Keratinocyte (primary cell): ENCODE results near the gene PAIP1. TPM values are rescaled to one million over a fixed set of nuclear protein-coding genes. Genes with fewer than 3 reads are reported as not detected.
"Not testable (repeated sequence)": the region's sequence is repeated elsewhere in the genome, so short reads cannot be mapped to it uniquely, and the experiment has no call there.

ENCODE experiments used
- DNase-seq: peaks from one replicate; pipeline ENCODE4 v3.0.0-alpha.2; 2011; ENCODE audit warnings: low read depth, missing footprints, low spot score
- FAIRE-seq: peaks from 2 replicates; lab custom pipeline; 2011; peaks lifted over from hg19 to GRCh38; lab: Jason Lieb, UNC
- H2AFZ ChIP-seq: 2 replicates; pipeline ENCODE4 v1.6.0; 2012; ENCODE audit warnings: low read length, control low read depth, inconsistent platforms; ENCODE audit not compliant: control insufficient read depth
- H3K27ac ChIP-seq: 2 replicates; pipeline ENCODE4 v1.5.1; 2011; ENCODE audit warnings: low read length; ENCODE audit not compliant: control insufficient read depth, insufficient read depth
- H3K27me3 ChIP-seq: 3 replicates; pipeline ENCODE4 v1.6.0; 2011; ENCODE audit warnings: low read length; ENCODE audit not compliant: control insufficient read depth, insufficient read depth; ENCODE audit errors: extremely low read depth
- H3K36me3 ChIP-seq, 2 experiments: 2 replicates in 1 of 2; 3 replicates in 1 of 2; pipeline ENCODE4 v1.5.1; 2011; ENCODE audit warnings: low read length in 2 of 2, mild to moderate bottlenecking in 1 of 2; ENCODE audit not compliant: control insufficient read depth in 2 of 2, insufficient read depth in 2 of 2; ENCODE audit errors: extremely low read depth in 1 of 2
- H3K4me1 ChIP-seq: 3 replicates; pipeline ENCODE4 v1.5.1; 2011; ENCODE audit warnings: low read length; ENCODE audit not compliant: control insufficient read depth, insufficient read depth; ENCODE audit errors: extremely low read depth
- H3K4me2 ChIP-seq: 3 replicates; pipeline ENCODE4 v1.6.0; 2011; ENCODE audit warnings: low read depth, low read length; ENCODE audit not compliant: control insufficient read depth, insufficient read depth; ENCODE audit errors: extremely low read depth
- H3K4me3 ChIP-seq, 3 experiments: fragments of 200-600 bp in 1 of 3; sonication (generic) in 1 of 3; 2 replicates in 2 of 3; 3 replicates in 1 of 3; pipeline ENCODE4 v1.5.1; 2011 to 2016; ENCODE audit warnings: low read length in 3 of 3, mild to moderate bottlenecking in 3 of 3, control low read depth in 2 of 3, inconsistent platforms in 1 of 3, low read depth in 1 of 3, mixed read lengths in 1 of 3, mixed run types in 1 of 3, moderate library complexity in 1 of 3; ENCODE audit not compliant: control insufficient read depth in 2 of 3, insufficient read depth in 2 of 3; ENCODE audit errors: extremely low read depth in 1 of 3
- H3K79me2 ChIP-seq: 2 replicates; pipeline ENCODE4 v1.6.0; 2012; ENCODE audit warnings: low read length; ENCODE audit not compliant: control insufficient read depth, insufficient read depth
- H3K9ac ChIP-seq: 3 replicates; pipeline ENCODE4 v1.6.0; 2011; ENCODE audit warnings: low read length; ENCODE audit not compliant: control insufficient read depth, insufficient read depth; ENCODE audit errors: extremely low read depth
- H3K9me1 ChIP-seq: 3 replicates; pipeline ENCODE4 v1.6.0; 2011; ENCODE audit warnings: low read length; ENCODE audit not compliant: control insufficient read depth, insufficient read depth; ENCODE audit errors: extremely low read depth
- H3K9me3 ChIP-seq: 2 replicates; pipeline ENCODE4 v1.5.1; 2012; ENCODE audit warnings: low read depth, low read length; ENCODE audit not compliant: control insufficient read depth
- H4K20me1 ChIP-seq: 3 replicates; pipeline ENCODE4 v1.6.0; 2011; ENCODE audit warnings: low read length; ENCODE audit not compliant: control insufficient read depth, insufficient read depth; ENCODE audit errors: extremely low read depth
- CTCF ChIP-seq, 3 experiments: IDR thresholded peaks in 1 of 3; conservative IDR thresholded peaks in 1 of 3; optimal IDR thresholded peaks in 1 of 3; 2 replicates in 2 of 3; 3 replicates in 1 of 3; pipeline versions ENCODE3 to v1.5.1; 2011; ENCODE audit warnings: low read length in 3 of 3, mild to moderate bottlenecking in 3 of 3, moderate library complexity in 2 of 3, control low read depth in 1 of 3, inconsistent platforms in 1 of 3; ENCODE audit not compliant: insufficient read depth in 2 of 3; ENCODE audit errors: extremely low read depth in 1 of 3
- EZH2 ChIP-seq: IDR thresholded peaks from one replicate; pipeline ENCODE4 v1.6.1; 2012; ENCODE audit warnings: inconsistent platforms, mild to moderate bottlenecking, low read length, moderate library complexity
- dilution Hi-C: fragments of 300-500 bp; cut with MboI; formaldehyde crosslinking; loops from one replicate; pipeline ENCODE4 v1.7.0; 2020; ENCODE audit warnings: low sequenced_read_pairs; ENCODE audit not compliant: extremely low pct_ligation_motif_present
- polyA plus RNA-seq, 5 experiments: library from polyadenylated mRNA; depleted of rRNA in 3 of 5; stranded (reverse) in 3 of 5; stranded (forward) in 1 of 5; unstranded in 1 of 5; fragments of >200 nt; gene quantifications; 1 replicate in 1 of 5; 2 replicates in 3 of 5; 3 replicates in 1 of 5; pipeline versions ENCODE4 v1.2.1 to v1.2.3, GENCODE V29; 2011 to 2012; ENCODE audit warnings: missing spikeins in 2 of 5, low read depth in 1 of 5, low replicate concordance in 1 of 5

Gene PAIP1
- polyA plus RNA-seq, 1 donor (not counting 4 experiments of a cell fraction or from before 2014, with no cell fraction given): 115 TPM

GRCh38 chr5:43602461-43603343 is 45.8 kb upstream of the PAIP1 start, which contains the start of gene NNT:
Gene NNT (plus strand): TSS chr5:43603180. CDS start chr5:43609196, 6,016 bp downstream.
- dilution Hi-C loops: no loop called here
- peak within 1 kb of the TSS; percentile 65 for H3K27ac ChIP-seq

GRCh38 chr5:43601454-43602260 is 44.8 kb upstream of the PAIP1 start:
- Histone ChIP-seq H3K9me3 (no peaks in the 10 kb centered on the region), H3K27me3 (no peaks in the 10 kb centered on the region), H3K9me1 (no peaks in the 10 kb centered on the region), H3K4me1 (peaks cover 30% of the 10 kb centered on the region), H3K4me3 (peak overlapping the region; percentile 70 to 96 (median 94)), H3K36me3 (no peaks in the 10 kb centered on the region), H2AFZ (peak overlapping the region; percentile 95), H3K4me2 (peak overlapping the region; percentile 98), H4K20me1 (no peaks in the 10 kb centered on the region), H3K79me2 (peaks cover 9% of the 10 kb centered on the region), H3K27ac (peak overlapping the region; percentile 65), H3K9ac (no peak overlapping the region)
- dilution Hi-C loops: no loop called here
- TF ChIP-seq CTCF (optimal IDR thresholded peaks at IDR 0.05 in 1 of 3, IDR thresholded peaks at IDR 0.05 in 1 of 3, conservative IDR thresholded peaks at IDR 0.05 in 1 of 3; ENCODE audit: extremely low read depth in 1 of 3, insufficient read depth in 2 of 3, low read length in 3 of 3) (no peak), EZH2 (no peak)
- DNase-seq (no peak), FAIRE-seq (no peak)

More at GRCh38 chr5:43602461-43603343, 45.8 kb upstream of the PAIP1 start, which contains the start of gene NNT:
- H2AFZ ChIP-seq: peak within 1 kb of the TSS; percentile 95
- TF ChIP-seq CTCF (optimal IDR thresholded peaks at IDR 0.05 in 1 of 3, IDR thresholded peaks at IDR 0.05 in 1 of 3, conservative IDR thresholded peaks at IDR 0.05 in 1 of 3; ENCODE audit: extremely low read depth in 1 of 3, insufficient read depth in 2 of 3, low read length in 3 of 3) (no peak), EZH2 (no peak)
- peak within 1 kb of the TSS; percentile 70 to 96 (median 94) for H3K4me3 ChIP-seq
- H3K9ac ChIP-seq: peak within 1 kb of the TSS; percentile 82
- no peaks in the 10 kb centered on the region for H3K36me3 ChIP-seq
- peaks cover 9% of the 10 kb centered on the region for H3K79me2 ChIP-seq
- peaks cover 30% of the 10 kb centered on the region for H3K4me1 ChIP-seq
- H3K27me3 ChIP-seq: no peaks in the 10 kb centered on the region
- FAIRE-seq (peak; percentile 74), DNase-seq (no peak)
- no peaks in the 10 kb centered on the region for H3K9me3 ChIP-seq
- peak within 1 kb of the TSS; percentile 98 for H3K4me2 ChIP-seq
- no peaks in the 10 kb centered on the region for H4K20me1 ChIP-seq
- H3K9me1 ChIP-seq: no peaks in the 10 kb centered on the region

- H3K9me3 ChIP-seq, FAIRE-seq: not testable (repeated sequence)
These were observed 42.0 kb upstream of the PAIP1 start for GRCh38 chr5:43598927-43599326.

More at GRCh38 chr5:43598927-43599326, 42.0 kb upstream of the PAIP1 start:
- H3K4me2 ChIP-seq, H3K79me2 ChIP-seq, H3K9me1 ChIP-seq, H3K27ac ChIP-seq, H2AFZ ChIP-seq, dilution Hi-C loops, DNase-seq, H3K9ac ChIP-seq, H4K20me1 ChIP-seq, H3K4me3 ChIP-seq, H3K36me3 ChIP-seq, H3K27me3 ChIP-seq: not testable (repeated sequence)
- peaks cover 21% of the 10 kb centered on the region for H3K4me1 ChIP-seq
